HepG2 (cell line): ENCODE measurements around the gene ZSCAN21. TPM values are rescaled to one million over a fixed set of nuclear protein-coding genes. Genes with fewer than 3 reads are reported as not detected.

Source experiments
- EEA1 ChIP-seq: sonication (generic); formaldehyde crosslinking; IDR thresholded peaks from 2 replicates; pipeline ENCODE4 v1.5.1; 2020; ENCODE audit warnings: mild to moderate bottlenecking, missing genetic modification reagents, borderline replicate concordance
- GMEB2 ChIP-seq: IDR thresholded peaks from 2 replicates; pipeline ENCODE4 v1.6.1; 2016; ENCODE audit warnings: missing biosample characterization, missing genetic modification reagents, low read depth
- JARID2 ChIP-seq: sonication (generic); formaldehyde crosslinking; IDR thresholded peaks from 2 replicates; pipeline ENCODE4 v1.8.1; 2023; ENCODE audit warnings: missing genetic modification reagents, inconsistent platforms; ENCODE audit not compliant: insufficient replicate concordance
- NCOR1 ChIP-seq: fragments of 200-600 bp; sonication (generic); IDR thresholded peaks from 2 replicates; pipeline ENCODE4 v1.7.0; 2017; ENCODE audit warnings: antibody characterized with exemption, low read length, borderline replicate concordance
- POLR2A ChIP-seq, 2 experiments: IDR thresholded peaks; 2 replicates each; pipeline ENCODE4 v1.6.1; 2011; ENCODE audit warnings: low read depth in 2 of 2, low read length in 2 of 2, mild to moderate bottlenecking in 1 of 2, moderate library complexity in 1 of 2; ENCODE audit not compliant: insufficient read depth in 1 of 2
- RAD21 ChIP-seq: fragments of 450-650 bp; formaldehyde crosslinking; IDR thresholded peaks from 2 replicates; pipeline ENCODE4 v1.5.0; 2020; ENCODE audit warnings: mild to moderate bottlenecking
- RNF219 ChIP-seq: sonication (generic); formaldehyde crosslinking; IDR thresholded peaks from 2 replicates; pipeline ENCODE4 v1.5.0; 2020; ENCODE audit warnings: mild to moderate bottlenecking, missing genetic modification reagents
- TBP ChIP-seq: sonication (generic); formaldehyde crosslinking; IDR thresholded peaks from 2 replicates; pipeline ENCODE4 v1.5.0; 2020; ENCODE audit warnings: missing genetic modification reagents
- TCF12 ChIP-seq, 2 experiments: fragments of 450-650 bp in 1 of 2; sonication (generic) in 1 of 2; formaldehyde crosslinking in 1 of 2; IDR thresholded peaks; 2 replicates each; pipeline versions ENCODE4 v1.6.1 to v1.8.0; 2017 to 2022; ENCODE audit warnings: antibody characterized with exemption in 1 of 2, mild to moderate bottlenecking in 1 of 2, missing genetic modification reagents in 1 of 2, moderate library complexity in 1 of 2
- ZMAT5 ChIP-seq: sonication (generic); formaldehyde crosslinking; IDR thresholded peaks from 2 replicates; pipeline ENCODE4 v1.5.0; 2020; ENCODE audit warnings: mild to moderate bottlenecking, low read depth, missing genetic modification reagents, borderline replicate concordance
- ZNF546 ChIP-seq: sonication (generic); formaldehyde crosslinking; conservative IDR thresholded peaks from 2 replicates; pipeline ENCODE4 v1.8.1; 2023; ENCODE audit warnings: mild to moderate bottlenecking, missing genetic modification reagents
- ZNF782 ChIP-seq: sonication (generic); formaldehyde crosslinking; IDR thresholded peaks from 2 replicates; pipeline ENCODE4 v1.4.0; 2020; ENCODE audit warnings: missing genetic modification reagents, mild to moderate bottlenecking, borderline replicate concordance
- ZSCAN12 ChIP-seq: sonication (generic); formaldehyde crosslinking; IDR thresholded peaks from 2 replicates; pipeline ENCODE4 v1.9.0; 2021; ENCODE audit warnings: mild to moderate bottlenecking, missing genetic modification reagents
- polyA plus RNA-seq, 8 experiments: library from polyadenylated mRNA; depleted of rRNA in 3 of 8; stranded (reverse) in 7 of 8; unstranded in 1 of 8; fragments of >200 nt; fragmentation: Illumina TruSeq in 4 of 8; extraction: Trizol in 4 of 8; gene quantifications; 2 replicates each; pipeline versions ENCODE4 v1.2.1 to v1.2.3, GENCODE V29; 2011 to 2016; ENCODE audit warnings: low read depth in 4 of 8, missing spikeins in 1 of 8, mixed read lengths in 1 of 8; ENCODE audit not compliant: insufficient read depth in 1 of 8
- total RNA-seq, 5 experiments: library from RNA; depleted of rRNA; stranded (reverse); fragments of >200 nt; fragmentation: Illumina TruSeq; extraction: Trizol; gene quantifications; 2 replicates each; pipeline ENCODE4 v1.2.3, GENCODE V29; 2016; ENCODE audit warnings: low read depth in 1 of 5
- TF ChIP-seq, protein P1 (sequence below): conservative IDR thresholded peaks from 2 replicates; pipeline ENCODE4 v1.6.1; 2018; ENCODE audit warnings: missing genetic modification reagents
- TF ChIP-seq, protein P2 (sequence below): sonication (generic); formaldehyde crosslinking; IDR thresholded peaks from 2 replicates; pipeline ENCODE4 v1.4.0; 2020; ENCODE audit warnings: missing genetic modification reagents, borderline replicate concordance
- TF ChIP-seq, protein P3 (sequence below): sonication (generic); formaldehyde crosslinking; IDR thresholded peaks from 2 replicates; pipeline ENCODE4 v1.4.0; 2020; ENCODE audit warnings: mild to moderate bottlenecking, missing genetic modification reagents

The ZSCAN21 gene
- total and polyA plus RNA-seq, 2 of the 13 experiments (the other 11 are each of a cell fraction or from before 2014, with no cell fraction given) = 7.0 to 10.0 TPM

DNA sequence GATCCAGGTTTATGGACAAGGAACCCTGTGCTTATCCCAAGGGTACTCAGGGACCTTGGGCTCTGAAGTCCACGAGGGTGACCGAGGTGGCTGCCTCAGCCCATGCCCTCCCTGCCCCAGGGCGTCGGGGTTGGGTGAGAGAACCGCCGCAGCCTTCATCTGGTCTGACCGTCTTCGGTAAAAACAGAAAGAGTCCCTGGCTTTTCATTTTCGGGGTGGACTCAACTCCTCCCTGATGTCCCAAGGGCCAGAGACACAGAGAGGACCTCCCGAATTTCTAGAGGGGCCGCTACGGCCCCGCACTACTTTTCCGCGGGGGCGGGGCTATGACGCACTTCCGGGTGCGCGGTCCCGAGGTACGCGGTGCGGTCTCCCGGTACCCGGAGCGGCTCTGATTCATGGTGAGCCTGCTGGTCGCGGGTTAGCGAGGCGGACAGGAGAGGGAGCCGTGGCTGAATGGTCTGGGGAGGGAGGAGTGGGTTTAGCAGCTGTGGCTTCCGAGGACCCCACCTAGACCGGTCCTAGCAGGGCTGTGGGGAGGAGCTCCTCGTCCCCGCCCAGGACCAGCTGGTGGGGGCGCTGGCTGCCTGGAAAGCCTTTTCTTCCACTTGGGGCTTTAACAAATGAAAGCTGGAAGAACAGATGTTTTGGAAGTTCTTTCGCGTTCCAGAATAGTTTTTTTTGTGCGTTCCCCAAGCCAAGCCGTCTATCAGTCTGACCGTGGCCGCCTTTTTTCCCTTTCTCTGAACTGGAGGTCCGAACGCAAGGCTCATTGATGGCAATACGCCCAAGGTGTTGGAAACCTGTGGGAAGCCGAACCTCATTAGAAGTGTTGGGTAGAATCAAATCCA lies at the start of gene ZSCAN21 (continued):
- TF ChIP-seq RNF219 (CRISPR knock-in tag) = no peak
- no peak for TF ChIP-seq TCF12 (IDR thresholded peaks at IDR 0.05)
- TF ChIP-seq TCF12 (CRISPR knock-in tag; IDR thresholded peaks at IDR 0.05) = no peak
- TF ChIP-seq ZMAT5 (CRISPR knock-in tag) = no peak
- TF ChIP-seq EEA1 (CRISPR knock-in tag) = no peak
- TF ChIP-seq NCOR1 = no peak
- TF ChIP-seq, protein P1, sequence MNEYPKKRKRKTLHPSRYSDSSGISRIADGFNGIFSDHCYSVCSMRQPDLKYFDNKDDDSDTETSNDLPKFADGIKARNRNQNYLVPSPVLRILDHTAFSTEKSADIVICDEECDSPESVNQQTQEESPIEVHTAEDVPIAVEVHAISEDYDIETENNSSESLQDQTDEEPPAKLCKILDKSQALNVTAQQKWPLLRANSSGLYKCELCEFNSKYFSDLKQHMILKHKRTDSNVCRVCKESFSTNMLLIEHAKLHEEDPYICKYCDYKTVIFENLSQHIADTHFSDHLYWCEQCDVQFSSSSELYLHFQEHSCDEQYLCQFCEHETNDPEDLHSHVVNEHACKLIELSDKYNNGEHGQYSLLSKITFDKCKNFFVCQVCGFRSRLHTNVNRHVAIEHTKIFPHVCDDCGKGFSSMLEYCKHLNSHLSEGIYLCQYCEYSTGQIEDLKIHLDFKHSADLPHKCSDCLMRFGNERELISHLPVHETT = peak; percentile 71; the same call in 1 of the 2 replicates
- peak; percentile 33; the same call in 1 of the 2 replicates for TF ChIP-seq ZNF782 (CRISPR knock-in tag)
- no peak for TF ChIP-seq ZSCAN12 (CRISPR knock-in tag)
- TF ChIP-seq POLR2A (IDR thresholded peaks at IDR 0.05; ENCODE audit: insufficient read depth in 1 of 2, low read depth in 2 of 2, low read length in 2 of 2) = peak; percentile 73 to 75
- TF ChIP-seq JARID2 = no peak
- TF ChIP-seq, protein P2, sequence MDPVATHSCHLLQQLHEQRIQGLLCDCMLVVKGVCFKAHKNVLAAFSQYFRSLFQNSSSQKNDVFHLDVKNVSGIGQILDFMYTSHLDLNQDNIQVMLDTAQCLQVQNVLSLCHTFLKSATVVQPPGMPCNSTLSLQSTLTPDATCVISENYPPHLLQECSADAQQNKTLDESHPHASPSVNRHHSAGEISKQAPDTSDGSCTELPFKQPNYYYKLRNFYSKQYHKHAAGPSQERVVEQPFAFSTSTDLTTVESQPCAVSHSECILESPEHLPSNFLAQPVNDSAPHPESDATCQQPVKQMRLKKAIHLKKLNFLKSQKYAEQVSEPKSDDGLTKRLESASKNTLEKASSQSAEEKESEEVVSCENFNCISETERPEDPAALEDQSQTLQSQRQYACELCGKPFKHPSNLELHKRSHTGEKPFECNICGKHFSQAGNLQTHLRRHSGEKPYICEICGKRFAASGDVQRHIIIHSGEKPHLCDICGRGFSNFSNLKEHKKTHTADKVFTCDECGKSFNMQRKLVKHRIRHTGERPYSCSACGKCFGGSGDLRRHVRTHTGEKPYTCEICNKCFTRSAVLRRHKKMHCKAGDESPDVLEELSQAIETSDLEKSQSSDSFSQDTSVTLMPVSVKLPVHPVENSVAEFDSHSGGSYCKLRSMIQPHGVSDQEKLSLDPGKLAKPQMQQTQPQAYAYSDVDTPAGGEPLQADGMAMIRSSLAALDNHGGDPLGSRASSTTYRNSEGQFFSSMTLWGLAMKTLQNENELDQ (CRISPR knock-in tag) = no peak
- TF ChIP-seq, protein P3, sequence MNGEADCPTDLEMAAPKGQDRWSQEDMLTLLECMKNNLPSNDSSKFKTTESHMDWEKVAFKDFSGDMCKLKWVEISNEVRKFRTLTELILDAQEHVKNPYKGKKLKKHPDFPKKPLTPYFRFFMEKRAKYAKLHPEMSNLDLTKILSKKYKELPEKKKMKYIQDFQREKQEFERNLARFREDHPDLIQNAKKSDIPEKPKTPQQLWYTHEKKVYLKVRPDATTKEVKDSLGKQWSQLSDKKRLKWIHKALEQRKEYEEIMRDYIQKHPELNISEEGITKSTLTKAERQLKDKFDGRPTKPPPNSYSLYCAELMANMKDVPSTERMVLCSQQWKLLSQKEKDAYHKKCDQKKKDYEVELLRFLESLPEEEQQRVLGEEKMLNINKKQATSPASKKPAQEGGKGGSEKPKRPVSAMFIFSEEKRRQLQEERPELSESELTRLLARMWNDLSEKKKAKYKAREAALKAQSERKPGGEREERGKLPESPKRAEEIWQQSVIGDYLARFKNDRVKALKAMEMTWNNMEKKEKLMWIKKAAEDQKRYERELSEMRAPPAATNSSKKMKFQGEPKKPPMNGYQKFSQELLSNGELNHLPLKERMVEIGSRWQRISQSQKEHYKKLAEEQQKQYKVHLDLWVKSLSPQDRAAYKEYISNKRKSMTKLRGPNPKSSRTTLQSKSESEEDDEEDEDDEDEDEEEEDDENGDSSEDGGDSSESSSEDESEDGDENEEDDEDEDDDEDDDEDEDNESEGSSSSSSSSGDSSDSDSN = peak; percentile 79
- no peak for TF ChIP-seq TBP (CRISPR knock-in tag)
- no peak for TF ChIP-seq ZNF546 (CRISPR knock-in tag)
- TF ChIP-seq RAD21 (CRISPR knock-in tag) = no peak
- no peak for TF ChIP-seq GMEB2 (CRISPR knock-in tag)
